HG03039 (cell line): ENCODE measurements around the gene NFIC.

ENCODE experiments used
- ATAC-seq: cut with Tn5 transposase; IDR thresholded peaks from one replicate; pipeline ENCODE4 v1.9.1; 2021; ENCODE audit warnings: mild to moderate bottlenecking, moderate library complexity; ENCODE audit not compliant: unreplicated experiment

NFIC gene

DNA sequence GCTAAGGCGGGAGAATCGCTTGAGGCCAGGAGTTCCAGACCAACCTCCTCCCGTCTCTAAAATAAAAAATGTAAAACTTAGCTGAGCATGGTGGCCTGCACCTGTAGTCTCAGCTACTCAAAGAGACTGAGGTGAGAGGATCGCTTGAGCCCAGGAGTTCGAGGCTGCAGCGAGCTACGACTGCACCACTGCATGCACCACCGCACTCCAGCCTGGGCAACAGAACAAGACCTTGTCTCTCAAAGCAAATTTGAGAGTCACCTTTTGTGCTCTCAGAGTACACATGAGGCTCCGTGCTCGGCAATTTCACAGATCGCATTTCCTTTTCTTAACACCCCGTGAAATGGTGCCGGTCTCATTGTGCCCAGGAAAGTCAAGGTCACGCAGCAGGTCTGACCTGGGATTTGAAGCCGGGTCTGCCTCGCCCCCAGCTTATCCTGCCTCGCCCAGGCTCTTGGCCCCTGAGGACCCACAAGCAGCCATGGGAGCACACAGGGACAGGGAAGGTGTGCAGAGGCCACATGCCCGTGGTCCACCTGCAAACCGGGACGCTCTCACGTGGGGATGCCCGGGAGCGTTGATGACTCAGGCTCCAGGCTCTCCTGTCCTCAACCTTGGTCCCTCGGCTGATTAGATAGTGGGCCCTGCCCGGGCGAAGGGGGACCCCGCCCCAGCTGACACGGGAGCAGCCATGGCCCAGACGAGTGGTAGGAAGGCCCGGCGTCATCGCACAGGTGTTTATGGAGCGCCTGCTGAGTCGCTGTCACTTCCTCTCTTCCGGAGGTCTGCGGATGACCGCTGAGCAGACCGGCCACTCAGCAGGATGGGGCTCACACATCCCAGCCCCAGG is 115.1 kb downstream of the NFIC start:
- ATAC-seq, result no peak

DNA sequence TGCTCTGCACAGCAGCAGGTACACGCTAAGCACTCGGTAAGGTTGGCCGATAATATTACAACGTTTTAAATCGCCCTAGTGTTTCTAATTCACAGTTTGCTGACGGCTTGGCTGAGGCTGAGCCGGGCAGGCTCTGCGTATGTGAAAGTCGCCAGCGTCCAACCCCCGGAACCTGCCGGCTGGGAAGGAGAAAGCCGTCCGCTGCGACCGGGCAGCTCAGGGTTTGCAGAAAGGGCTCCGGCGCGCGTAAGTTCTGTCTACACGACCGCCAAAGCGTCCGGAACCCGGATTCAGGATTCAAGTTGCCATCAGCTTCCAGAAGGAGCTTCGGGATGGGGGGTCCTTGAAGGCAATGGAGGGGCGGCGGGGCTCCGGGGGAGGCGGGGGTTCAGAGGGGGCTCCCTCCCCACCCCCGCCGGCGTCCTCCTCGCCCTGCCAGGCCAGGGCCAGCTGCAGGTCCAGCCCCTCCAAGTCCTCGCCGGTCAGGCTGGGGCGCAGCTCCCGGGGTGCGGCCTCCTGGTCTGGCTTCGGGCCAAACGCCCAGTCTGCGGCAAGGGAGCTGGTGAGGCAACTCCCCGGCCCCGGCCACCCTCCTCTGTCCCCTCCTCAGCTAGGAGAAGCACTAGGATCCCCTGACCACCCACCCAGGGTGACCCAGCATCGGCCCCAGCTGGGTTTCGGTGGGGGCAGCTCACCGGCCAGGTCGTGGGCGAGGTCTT is 116.3 kb downstream of the NFIC start:
- ATAC-seq, result no peak

GRCh38 chr19:3483226-3483628 is 116.8 kb downstream of the NFIC start, which contains the start of gene SMIM44:
Gene SMIM44, minus strand, starts transcription at chr19:3483441. Its CDS starts 38 bp downstream, at chr19:3483403.
- no peak for ATAC-seq

GRCh38 chr19:3491396-3492119 is 125.2 kb downstream of the NFIC start:
- no peak for ATAC-seq

- ATAC-seq, result no peak
These were observed 125.9 kb downstream of the NFIC start for GRCh38 chr19:3492131-3492839.

GRCh38 chr19:3492919-3493318 is 126.5 kb downstream of the NFIC start:
- ATAC-seq, result no peak

GRCh38 chr19:3493651-3494050 is 127.3 kb downstream of the NFIC start:
- ATAC-seq, result no peak

DNA sequence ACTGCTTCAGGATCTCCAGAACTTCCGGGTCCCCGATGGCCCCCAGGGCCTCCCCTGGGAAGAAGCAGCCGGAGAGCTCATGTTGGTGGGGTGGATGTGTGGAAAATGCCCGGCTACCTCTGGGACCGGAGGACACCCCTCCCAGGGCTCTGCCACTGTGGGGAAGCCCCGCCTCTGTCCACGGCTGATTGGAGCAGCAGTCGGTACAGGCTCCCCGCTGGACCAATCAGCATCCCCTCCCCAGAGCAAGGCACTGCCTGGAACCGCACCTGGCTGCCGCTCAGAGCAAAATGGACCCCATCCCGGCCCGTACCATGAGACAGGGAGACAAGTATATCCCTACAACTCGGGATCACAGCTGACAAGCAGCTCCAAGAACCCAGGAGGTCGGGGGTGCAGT is 127.7 kb downstream of the NFIC start:
- ATAC-seq, result no peak

DNA sequence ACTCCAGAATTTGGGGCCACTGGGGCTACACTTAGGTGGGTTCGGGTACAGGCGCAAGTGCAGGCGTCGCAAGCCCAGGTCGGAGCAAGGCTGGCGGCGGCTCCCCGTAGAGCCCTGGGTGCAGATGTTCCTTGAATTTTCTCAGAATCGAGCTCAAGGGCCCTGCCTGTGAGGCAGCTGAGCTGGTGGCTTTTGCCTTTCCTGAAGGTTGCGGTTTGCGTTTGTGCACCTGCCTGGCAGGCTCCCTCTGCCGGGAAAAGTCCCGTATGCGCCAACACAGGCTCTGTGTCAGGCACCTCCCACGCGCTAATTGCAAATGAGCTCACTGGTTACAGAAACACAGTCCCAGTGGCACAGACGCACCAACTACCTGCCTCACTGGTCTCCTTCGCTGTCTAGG is 128.2 kb downstream of the NFIC start:
- no peak for ATAC-seq

- no peak for ATAC-seq
These were observed 130.2 kb downstream of the NFIC start for GRCh38 chr19:3496392-3497273.

DNA sequence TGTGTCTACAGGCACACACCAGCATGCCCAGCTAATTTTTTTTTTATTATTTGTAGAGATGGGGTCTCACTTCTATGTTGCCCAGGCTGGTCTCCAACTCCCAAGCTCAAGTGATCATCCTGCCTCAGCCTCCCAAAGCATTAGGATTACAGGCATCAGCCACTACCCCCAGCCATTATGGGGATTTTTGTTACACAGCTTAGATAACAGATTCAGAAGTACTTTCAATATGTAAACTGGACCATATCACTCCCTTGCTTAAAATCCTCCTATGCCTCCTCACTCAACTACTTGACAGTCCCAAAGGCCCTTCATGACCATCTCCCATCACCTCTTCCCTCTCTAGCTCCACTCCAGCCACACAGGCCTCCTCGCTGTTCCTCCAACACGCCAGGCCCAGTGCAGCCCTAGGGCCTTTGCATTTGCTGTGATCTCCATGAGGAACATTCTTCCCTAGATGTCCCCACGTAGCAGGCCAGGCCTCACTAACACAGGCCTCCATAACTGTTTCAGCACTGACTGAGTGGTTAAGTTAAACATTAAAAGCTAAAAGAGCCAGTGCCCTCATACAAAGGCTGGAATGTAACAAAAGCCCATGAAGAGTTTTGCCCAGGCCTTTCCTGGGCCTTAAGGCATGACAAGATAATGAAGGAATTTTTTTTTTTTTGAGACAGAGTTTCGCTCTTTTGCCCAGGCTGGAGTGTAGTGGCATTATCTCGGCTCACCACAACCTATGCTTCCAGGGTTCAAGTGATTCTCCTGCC is 131.6 kb downstream of the NFIC start:
- ATAC-seq, result no peak

GRCh38 chr19:3499738-3500428 is 133.5 kb downstream of the NFIC start:
- no peak for ATAC-seq

DNA sequence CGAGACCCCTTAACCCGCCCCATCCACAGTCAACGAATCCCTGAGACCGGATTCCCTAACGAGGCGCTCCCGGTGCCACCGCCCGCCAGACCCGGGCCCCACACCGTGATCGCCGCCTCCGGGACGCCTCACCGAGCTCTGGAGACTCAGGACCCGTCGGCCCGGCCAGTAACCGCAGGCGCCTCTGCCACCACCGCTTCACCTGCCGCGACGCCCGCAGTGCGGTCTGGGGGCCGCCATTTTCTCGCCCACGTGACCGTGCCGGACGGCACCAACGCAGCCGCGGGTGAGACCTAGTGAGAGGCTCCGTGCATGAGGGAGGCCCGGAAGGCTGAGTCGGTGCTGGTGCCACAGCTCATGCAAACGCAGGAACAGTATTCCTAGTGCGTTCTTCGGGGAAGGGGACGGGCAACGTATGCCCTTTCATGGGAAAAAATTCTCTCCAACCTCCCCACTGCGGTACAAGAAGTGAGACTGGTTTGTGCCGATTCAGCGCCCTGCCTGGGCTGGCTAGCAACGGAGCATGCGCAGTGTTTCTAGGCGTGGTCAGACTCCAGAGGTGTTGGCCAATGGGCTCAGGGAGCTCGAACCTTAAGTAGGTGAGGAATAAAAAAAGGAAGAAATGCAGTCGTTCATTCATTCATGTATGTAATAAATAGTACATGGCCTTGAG is 134.2 kb downstream of the NFIC start, which contains the start of gene DOHH:
Gene DOHH, minus strand, starts transcription at position 246 of the 673 bp plus-strand sequence. CDS start 3,860 bp downstream, outside the sequence.
- peak; percentile 66 for ATAC-seq

- no peak for ATAC-seq
These were observed 135.4 kb downstream of the NFIC start for GRCh38 chr19:3501780-3502179.

DNA sequence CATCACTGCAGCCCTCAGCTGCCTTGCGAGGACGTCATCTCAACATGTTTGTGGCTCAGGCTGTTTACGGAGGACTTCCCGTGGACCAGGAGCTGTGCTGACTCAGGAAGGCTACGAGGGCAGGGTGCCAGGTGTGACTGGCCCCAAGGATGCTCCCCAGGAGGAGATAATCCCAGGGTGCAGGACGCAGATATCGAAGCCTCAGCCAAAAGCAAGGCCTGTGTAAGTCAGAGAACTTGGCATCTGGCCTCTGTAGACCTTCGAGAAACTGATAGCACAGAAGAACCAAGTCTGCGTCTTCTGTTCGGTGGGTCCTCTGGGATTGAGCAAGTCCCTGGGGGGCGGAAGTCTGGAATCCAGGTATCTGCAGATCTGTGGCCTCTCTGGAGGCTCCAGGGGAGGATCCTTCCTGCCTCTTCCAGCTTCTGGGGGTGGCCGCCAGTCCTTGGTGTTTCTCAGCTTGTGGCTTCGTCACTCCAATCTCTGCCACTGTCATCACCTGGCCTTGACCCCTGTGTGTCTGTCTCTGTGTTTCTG is 136.7 kb downstream of the NFIC start:
- ATAC-seq, result no peak

GRCh38 chr19:3504735-3505134 is 138.4 kb downstream of the NFIC start:
- no peak for ATAC-seq

DNA sequence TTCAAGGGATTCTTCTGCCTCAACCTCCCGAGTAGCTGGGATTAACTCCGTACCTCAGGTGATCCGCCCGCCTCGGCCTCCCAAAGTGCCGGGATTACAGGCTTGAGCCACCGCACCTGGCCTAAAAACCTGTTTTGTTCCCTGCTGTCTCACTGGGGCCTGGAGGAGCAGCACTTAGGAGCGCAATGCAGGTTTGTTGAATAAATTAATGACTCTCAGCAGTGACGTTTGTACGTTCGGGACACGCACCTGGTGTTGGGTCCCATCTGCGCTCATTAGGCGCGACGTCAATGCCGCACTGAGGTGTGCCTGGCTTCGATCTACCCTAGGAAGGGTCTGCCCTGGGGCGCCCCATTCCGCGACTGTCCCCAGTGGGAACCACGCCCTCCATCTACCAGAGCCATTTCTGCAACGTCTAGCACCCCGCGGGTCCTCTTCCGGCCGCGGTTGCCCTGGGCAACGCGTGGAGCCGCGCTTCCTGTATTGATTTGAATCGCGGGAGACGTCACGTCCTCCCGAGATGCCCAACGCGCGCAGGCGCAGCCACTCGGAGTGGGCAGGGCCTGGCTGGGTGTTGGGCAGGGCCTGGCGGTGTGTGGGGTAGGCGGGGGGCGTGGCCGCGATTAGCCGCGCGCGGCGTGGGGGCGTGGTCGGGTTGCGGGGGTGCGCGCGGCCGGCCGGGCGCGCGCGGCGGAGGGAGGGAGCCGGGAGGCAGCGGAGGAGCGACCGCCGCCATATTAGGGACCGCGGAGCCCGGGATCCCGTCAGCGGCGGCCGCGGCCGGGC is 139.4 kb downstream of the NFIC start, which contains the start of gene FZR1:
Gene FZR1, plus strand, starts transcription at position 714 of the 786 bp plus-strand sequence. CDS start 16,679 bp downstream, outside the sequence.
- peak; percentile 86 for ATAC-seq
